ENCODE results near the gene GFY. TPM values are rescaled to one million over a fixed set of nuclear protein-coding genes. Genes with fewer than 3 reads are reported as not detected.

GFY gene
- total and polyA plus RNA-seq, 9 of the 15 experiments (the other 6 are each of a cell fraction or from before 2014, with no cell fraction given), result 0.06 to 0.40 (median 0.19) TPM; not detected in 3

- peak; percentile 80 to 88 for TF ChIP-seq MLLT1 (IDR thresholded peaks at IDR 0.05)
- TF ChIP-seq PHB2 (IDR thresholded peaks at IDR 0.05; ENCODE audit: low read depth), result peak; percentile 53; the same call in 1 of the 2 replicates
- TF ChIP-seq TOE1 (IDR thresholded peaks at IDR 0.05; ENCODE audit: borderline replicate concordance), result peak; percentile 74
- no peak for TF ChIP-seq TOE1 (CRISPR knock-in tag; IDR thresholded peaks at IDR 0.05; ENCODE audit: borderline replicate concordance, low read depth)
- TF ChIP-seq ZNF695 (CRISPR knock-in tag; IDR thresholded peaks at IDR 0.05), result no peak
- peak; percentile 81; the same call in 1 of the 2 replicates for TF ChIP-seq CTBP1 (IDR thresholded peaks at IDR 0.05; ENCODE audit: borderline replicate concordance)
- no peak for TF ChIP-seq CEBPB (tag; IDR thresholded peaks at IDR 0.05)
- peak; percentile 26 to 83; a peak in 2 of 4 replicates for TF ChIP-seq ARNT (IDR thresholded peaks at IDR 0.05)
- peak; percentile 83; the same call in 1 of the 2 replicates for TF ChIP-seq THRAP3 (IDR thresholded peaks at IDR 0.05; ENCODE audit: borderline replicate concordance)
- TF ChIP-seq BCLAF1 (IDR thresholded peaks at IDR 0.05; ENCODE audit: borderline replicate concordance in 1 of 2, control insufficient read depth in 1 of 2, low read depth in 2 of 2, low read length in 1 of 2), result 0 out of 4 replicates have a peak, but pooled peaks of 1 of the 2 experiments have one; percentile 57
- TF ChIP-seq VEZF1 (CRISPR knock-in tag; IDR thresholded peaks at IDR 0.05), result 0 out of 2 replicates have a peak, but pooled peaks have one; percentile 42
- TF ChIP-seq PBX2 (CRISPR knock-in tag; IDR thresholded peaks at IDR 0.05; ENCODE audit: low read depth), result no peak
- 0 out of 2 replicates have a peak, but pooled peaks have one; percentile 14 for TF ChIP-seq PBX2 (tag; conservative IDR thresholded peaks at IDR 0.05; ENCODE audit: low read depth)
- TF ChIP-seq KAT7 (CRISPR knock-in tag; IDR thresholded peaks at IDR 0.05; ENCODE audit: borderline replicate concordance), result peak; percentile 77; the same call in 1 of the 2 replicates
- peak; percentile 91; the same call in 1 of the 2 replicates for TF ChIP-seq ZBTB26 (CRISPR knock-in tag; IDR thresholded peaks at IDR 0.05)
- TF ChIP-seq MEIS2 (IDR thresholded peaks at IDR 0.05; ENCODE audit: partially characterized antibody), result peak; percentile 49
These were observed 33.4 kb upstream of the GFY start (continued) for GRCh38 chr19:49391581-49392399.
